HepG2 (cell line): ENCODE measurements around the gene USP11. TPM values are rescaled to one million over a fixed set of nuclear protein-coding genes. Genes with fewer than 3 reads are reported as not detected.

Experiments used
- ATAD3A ChIP-seq: sonication (generic); formaldehyde crosslinking; IDR thresholded peaks from 2 replicates; pipeline ENCODE4 v1.4.0; 2020; ENCODE audit warnings: missing genetic modification reagents
- FOSL1 ChIP-seq: sonication (generic); formaldehyde crosslinking; IDR thresholded peaks from 2 replicates; pipeline ENCODE4 v1.9.0; 2021; ENCODE audit warnings: missing genetic modification reagents, borderline replicate concordance
- MZF1 ChIP-seq: sonication (generic); formaldehyde crosslinking; IDR thresholded peaks from 2 replicates; pipeline ENCODE4 v1.8.1; 2023; ENCODE audit warnings: mild to moderate bottlenecking, missing genetic modification reagents, borderline replicate concordance
- TAF1 ChIP-seq: sonication (generic); formaldehyde crosslinking; IDR thresholded peaks from 2 replicates; pipeline ENCODE4 v1.4.0; 2020; ENCODE audit warnings: missing genetic modification reagents
- ZBTB40 ChIP-seq, 2 experiments: fragments of 450-650 bp in 1 of 2; sonication (generic) in 1 of 2; formaldehyde crosslinking in 1 of 2; IDR thresholded peaks; 2 replicates each; pipeline versions ENCODE4 v1.6.1 to v1.8.0; 2016 to 2022; ENCODE audit warnings: antibody characterized with exemption in 1 of 2, mild to moderate bottlenecking in 1 of 2, missing genetic modification reagents in 1 of 2
- ZGPAT ChIP-seq: IDR thresholded peaks from 2 replicates; pipeline ENCODE4 v1.6.1; 2016; ENCODE audit warnings: mild to moderate bottlenecking
- ZNF737 ChIP-seq: sonication (generic); formaldehyde crosslinking; IDR thresholded peaks from 2 replicates; pipeline ENCODE4 v1.5.0; 2020; ENCODE audit warnings: missing genetic modification reagents, mild to moderate bottlenecking, borderline replicate concordance
- ZNF850 ChIP-seq: sonication (generic); formaldehyde crosslinking; conservative IDR thresholded peaks from 2 replicates; pipeline ENCODE4 v1.9.0; 2021; ENCODE audit warnings: mild to moderate bottlenecking, missing genetic modification reagents
- polyA plus RNA-seq, 8 experiments: library from polyadenylated mRNA; depleted of rRNA in 3 of 8; stranded (reverse) in 7 of 8; unstranded in 1 of 8; fragments of >200 nt; fragmentation: Illumina TruSeq in 4 of 8; extraction: Trizol in 4 of 8; gene quantifications; 2 replicates each; pipeline versions ENCODE4 v1.2.1 to v1.2.3, GENCODE V29; 2011 to 2016; ENCODE audit warnings: low read depth in 4 of 8, missing spikeins in 1 of 8, mixed read lengths in 1 of 8; ENCODE audit not compliant: insufficient read depth in 1 of 8
- total RNA-seq, 5 experiments: library from RNA; depleted of rRNA; stranded (reverse); fragments of >200 nt; fragmentation: Illumina TruSeq; extraction: Trizol; gene quantifications; 2 replicates each; pipeline ENCODE4 v1.2.3, GENCODE V29; 2016; ENCODE audit warnings: low read depth in 1 of 5

The USP11 gene
- total and polyA plus RNA-seq, 2 of the 13 experiments (the other 11 are each of a cell fraction or from before 2014, with no cell fraction given): 23.8 to 31.7 TPM

- TF ChIP-seq ZBTB40 (IDR thresholded peaks at IDR 0.05) (no peak), ZBTB40 (CRISPR knock-in tag; IDR thresholded peaks at IDR 0.05) (no peak), ZGPAT (CRISPR knock-in tag) (no peak), ZNF737 (CRISPR knock-in tag) (no peak), ZNF850 (CRISPR knock-in tag) (no peak), MZF1 (CRISPR knock-in tag) (no peak), FOSL1 (CRISPR knock-in tag) (no peak), TAF1 (no peak), ATAD3A (CRISPR knock-in tag) (no peak)
- TF ChIP-seq, all 625 proteins: peak for 0
Observed at GRCh38 chrX:47215291-47215900, 17.4 kb upstream of the USP11 start (continued).
